Fibroblast of villous mesenchyme (primary cell): ENCODE results near the gene COIL. TPM values are rescaled to one million over a fixed set of nuclear protein-coding genes. Genes with fewer than 3 reads are reported as not detected.

ENCODE experiments used
- DNase-seq: peaks from one replicate; pipeline ENCODE4 v3.0.0-alpha.2; 2010; ENCODE audit warnings: low read depth
- H3K4me3 ChIP-seq: 2 replicates; pipeline ENCODE4 v1.5.1; 2011; ENCODE audit warnings: low read depth, mild to moderate bottlenecking, low read length
- total RNA-seq: library from RNA; depleted of rRNA; stranded (reverse); fragments of >200 nt; gene quantifications from 2 replicates; pipeline ENCODE4 v1.2.3, GENCODE V29; 2012
- TF ChIP-seq, protein P1 (sequence below): IDR thresholded peaks from 2 replicates; pipeline ENCODE4 v1.5.1; 2012; ENCODE audit warnings: low read depth, mild to moderate bottlenecking, low read length; ENCODE audit not compliant: insufficient read depth

Gene COIL
- total RNA-seq, 1 donor = 17.7 TPM

DNA sequence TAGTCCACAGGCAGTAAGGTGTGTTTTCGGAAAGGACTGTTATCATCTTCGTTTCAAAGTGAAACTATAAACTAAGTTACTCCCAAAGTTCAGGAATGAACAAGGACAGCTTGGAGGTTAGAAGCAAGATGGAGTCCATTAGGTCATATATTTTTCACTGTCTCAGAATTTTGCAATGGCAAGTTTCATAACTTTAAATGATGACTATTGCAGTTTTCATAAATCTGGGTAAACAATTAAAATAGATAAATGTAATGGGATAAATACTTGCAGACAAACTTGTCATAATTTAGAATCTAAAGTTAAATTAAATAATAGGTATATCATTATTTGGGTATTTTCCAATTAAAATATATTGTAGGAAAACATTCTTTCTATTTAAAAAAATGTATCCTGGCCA is 32.3 kb downstream of the COIL start:
- TF ChIP-seq, protein P1, sequence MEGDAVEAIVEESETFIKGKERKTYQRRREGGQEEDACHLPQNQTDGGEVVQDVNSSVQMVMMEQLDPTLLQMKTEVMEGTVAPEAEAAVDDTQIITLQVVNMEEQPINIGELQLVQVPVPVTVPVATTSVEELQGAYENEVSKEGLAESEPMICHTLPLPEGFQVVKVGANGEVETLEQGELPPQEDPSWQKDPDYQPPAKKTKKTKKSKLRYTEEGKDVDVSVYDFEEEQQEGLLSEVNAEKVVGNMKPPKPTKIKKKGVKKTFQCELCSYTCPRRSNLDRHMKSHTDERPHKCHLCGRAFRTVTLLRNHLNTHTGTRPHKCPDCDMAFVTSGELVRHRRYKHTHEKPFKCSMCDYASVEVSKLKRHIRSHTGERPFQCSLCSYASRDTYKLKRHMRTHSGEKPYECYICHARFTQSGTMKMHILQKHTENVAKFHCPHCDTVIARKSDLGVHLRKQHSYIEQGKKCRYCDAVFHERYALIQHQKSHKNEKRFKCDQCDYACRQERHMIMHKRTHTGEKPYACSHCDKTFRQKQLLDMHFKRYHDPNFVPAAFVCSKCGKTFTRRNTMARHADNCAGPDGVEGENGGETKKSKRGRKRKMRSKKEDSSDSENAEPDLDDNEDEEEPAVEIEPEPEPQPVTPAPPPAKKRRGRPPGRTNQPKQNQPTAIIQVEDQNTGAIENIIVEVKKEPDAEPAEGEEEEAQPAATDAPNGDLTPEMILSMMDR = no peak
- no peak for DNase-seq

DNA sequence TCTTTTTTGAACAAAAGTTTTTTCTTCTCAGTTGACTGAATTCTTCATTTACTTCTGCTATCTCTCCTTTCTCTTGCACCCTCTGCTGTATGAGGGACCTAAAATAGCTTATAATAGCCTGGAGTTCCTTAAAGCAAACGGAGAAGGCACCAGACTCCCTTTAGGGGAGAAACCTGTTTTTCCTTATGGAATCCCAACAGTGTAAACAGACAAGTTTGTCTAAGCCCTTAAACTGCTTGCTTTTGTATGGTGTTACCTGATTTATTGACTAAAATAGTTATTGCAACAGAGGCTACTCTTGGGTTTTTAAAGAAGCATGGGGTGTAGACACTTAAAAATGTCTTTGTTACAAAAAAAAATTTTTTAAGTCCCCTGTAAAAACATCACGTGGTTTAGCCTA is 34.1 kb downstream of the COIL start:
- H3K4me3 ChIP-seq = no peak overlapping the region
- TF ChIP-seq, protein P1 = no peak
- DNase-seq = no peak

More for the DNA sequence above, 32.3 kb downstream of the COIL start:
- no peak overlapping the region for H3K4me3 ChIP-seq

DNA sequence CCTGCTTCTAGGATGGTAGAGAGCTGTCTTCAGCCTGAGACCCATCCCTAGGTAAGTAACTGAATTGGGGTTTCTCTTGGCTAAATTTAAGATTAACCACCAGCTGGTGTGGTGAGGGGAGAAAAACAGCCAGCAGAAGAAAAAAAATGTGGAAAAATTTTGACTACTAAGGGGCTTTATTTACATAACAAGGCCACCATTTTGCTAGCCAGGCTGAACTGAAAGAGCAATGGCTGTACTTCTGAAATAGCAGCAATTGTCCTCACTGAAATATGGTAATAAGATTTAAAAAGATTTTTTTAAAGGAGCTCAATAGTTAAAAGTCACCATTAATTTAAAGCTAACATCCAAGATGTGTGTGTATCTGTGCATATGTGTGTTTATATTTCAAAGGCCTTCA is 34.6 kb downstream of the COIL start:
- DNase-seq = no peak
- TF ChIP-seq, protein P1 = no peak

GRCh38 chr17:56925088-56925487 is 35.8 kb downstream of the COIL start:
- no peak overlapping the region for H3K4me3 ChIP-seq
- TF ChIP-seq, protein P1 = no peak
- DNase-seq = no peak

More for the DNA sequence above, 34.6 kb downstream of the COIL start:
- H3K4me3 ChIP-seq = no peak overlapping the region

GRCh38 chr17:56919717-56920116 is 41.1 kb downstream of the COIL start:
- DNase-seq = no peak
- no peak overlapping the region for H3K4me3 ChIP-seq
- TF ChIP-seq, protein P1 = no peak

GRCh38 chr17:56918916-56919315 is 41.9 kb downstream of the COIL start:
- TF ChIP-seq, protein P1 = no peak
- no peak overlapping the region for H3K4me3 ChIP-seq
- peak; percentile 72 for DNase-seq

DNA sequence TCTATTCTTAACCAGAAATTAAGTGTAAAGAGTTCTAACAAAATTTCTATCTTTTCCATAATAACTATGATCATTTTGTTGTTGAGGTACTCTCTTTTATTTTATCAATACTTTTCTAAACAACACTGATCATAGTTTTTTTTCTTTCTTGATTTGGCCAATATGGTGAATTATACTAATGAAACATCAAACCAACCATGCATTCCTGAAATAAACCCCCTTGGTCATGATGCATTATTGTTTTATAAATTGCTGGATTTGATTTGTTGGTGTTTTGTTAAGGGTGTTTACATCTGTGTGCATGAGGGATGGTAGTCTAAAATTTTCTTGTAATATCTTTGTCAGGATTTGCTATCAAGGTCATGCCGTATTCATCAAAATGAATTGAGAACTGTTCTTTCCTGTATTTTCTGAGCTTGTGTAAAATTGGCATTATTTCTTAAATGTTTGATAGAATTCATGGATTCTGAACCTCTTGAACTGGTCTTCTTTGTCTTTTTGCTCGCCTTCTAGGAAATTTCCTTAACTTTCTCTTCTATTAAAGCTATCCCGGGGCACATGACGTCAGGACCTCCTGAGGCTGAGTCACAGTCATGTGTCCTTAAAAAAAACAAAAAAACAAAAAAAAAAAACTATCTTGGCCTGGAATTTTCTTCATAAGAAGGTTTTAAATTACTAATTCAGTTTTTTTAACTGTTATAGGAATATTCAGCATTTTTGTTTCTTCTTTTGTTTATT is 43.1 kb downstream of the COIL start:
- peak; percentile 48 for DNase-seq
- TF ChIP-seq, protein P1 = no peak
- H3K4me3 ChIP-seq = no peak overlapping the region
